Measurements from ENCODE around the gene DCAF7.
A peak's percentile ranks its signal among the peaks of the same experiment; 100 is the strongest.

DCAF7 gene

DNA sequence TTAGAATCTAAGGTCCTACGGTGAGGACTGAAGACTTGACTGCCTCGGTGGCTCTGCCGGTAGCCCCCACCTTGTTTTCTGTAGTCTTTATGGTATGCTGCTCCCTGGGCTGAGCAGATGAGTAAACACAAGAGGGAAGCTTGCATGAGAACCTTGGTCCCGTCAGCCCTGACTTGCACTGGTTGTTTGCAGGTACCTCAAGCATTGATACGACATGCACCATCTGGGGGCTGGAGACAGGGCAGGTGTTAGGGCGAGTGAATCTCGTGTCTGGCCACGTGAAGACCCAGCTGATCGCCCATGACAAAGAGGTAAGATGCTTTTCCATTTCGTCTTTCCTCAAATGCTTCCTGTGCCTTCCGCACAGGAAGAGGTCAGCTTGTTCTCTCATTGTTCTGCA is 29.4 kb downstream of the DCAF7 start:
- no peak overlapping the region for H3K4me3 Mint-ChIP-seq

DNA sequence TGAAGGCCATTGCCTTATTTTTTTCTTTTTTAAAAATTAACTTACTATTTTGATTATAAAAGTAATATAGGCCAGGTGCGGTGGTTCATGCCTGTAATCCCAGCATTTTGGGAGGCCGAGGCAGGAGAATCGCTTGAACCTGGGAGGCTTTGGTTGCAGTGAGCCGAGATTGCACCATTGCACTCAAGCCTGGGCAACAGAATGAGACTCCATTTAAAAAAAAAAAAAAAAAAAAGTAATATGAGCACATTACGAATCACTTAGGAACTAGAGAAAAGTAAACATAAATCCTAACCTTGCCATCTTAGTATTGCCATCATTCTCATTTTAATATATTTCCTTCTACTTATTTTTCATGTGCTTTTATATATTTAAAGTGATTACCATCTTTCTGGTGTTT is 37.5 kb downstream of the DCAF7 start:
- DNase-seq = no peak
- TF ChIP-seq, protein P1, sequence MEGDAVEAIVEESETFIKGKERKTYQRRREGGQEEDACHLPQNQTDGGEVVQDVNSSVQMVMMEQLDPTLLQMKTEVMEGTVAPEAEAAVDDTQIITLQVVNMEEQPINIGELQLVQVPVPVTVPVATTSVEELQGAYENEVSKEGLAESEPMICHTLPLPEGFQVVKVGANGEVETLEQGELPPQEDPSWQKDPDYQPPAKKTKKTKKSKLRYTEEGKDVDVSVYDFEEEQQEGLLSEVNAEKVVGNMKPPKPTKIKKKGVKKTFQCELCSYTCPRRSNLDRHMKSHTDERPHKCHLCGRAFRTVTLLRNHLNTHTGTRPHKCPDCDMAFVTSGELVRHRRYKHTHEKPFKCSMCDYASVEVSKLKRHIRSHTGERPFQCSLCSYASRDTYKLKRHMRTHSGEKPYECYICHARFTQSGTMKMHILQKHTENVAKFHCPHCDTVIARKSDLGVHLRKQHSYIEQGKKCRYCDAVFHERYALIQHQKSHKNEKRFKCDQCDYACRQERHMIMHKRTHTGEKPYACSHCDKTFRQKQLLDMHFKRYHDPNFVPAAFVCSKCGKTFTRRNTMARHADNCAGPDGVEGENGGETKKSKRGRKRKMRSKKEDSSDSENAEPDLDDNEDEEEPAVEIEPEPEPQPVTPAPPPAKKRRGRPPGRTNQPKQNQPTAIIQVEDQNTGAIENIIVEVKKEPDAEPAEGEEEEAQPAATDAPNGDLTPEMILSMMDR (IDR thresholded peaks at IDR 0.05) = no peak
- H3K4me3 Mint-ChIP-seq = no peak overlapping the region
- peaks cover 70% of the 10 kb centered on the region for H3K36me3 Mint-ChIP-seq (ENCODE audit: low read depth)
- no peak overlapping the region for H3K27ac Mint-ChIP-seq
- H3K4me1 Mint-ChIP-seq = peaks cover 5% of the 10 kb centered on the region
- H3K9me3 Mint-ChIP-seq = no peaks in the 10 kb centered on the region
- no peaks in the 10 kb centered on the region for H3K27me3 Mint-ChIP-seq (ENCODE audit: low read depth, poor library complexity)

More for the DNA sequence above, 29.4 kb downstream of the DCAF7 start:
- H3K9me3 Mint-ChIP-seq = no peaks in the 10 kb centered on the region
- H3K27ac Mint-ChIP-seq = no peak overlapping the region
- no peak for DNase-seq
- no peaks in the 10 kb centered on the region for H3K27me3 Mint-ChIP-seq (ENCODE audit: low read depth, poor library complexity)
- peaks cover 9% of the 10 kb centered on the region for H3K4me1 Mint-ChIP-seq
- TF ChIP-seq, protein P1 (IDR thresholded peaks at IDR 0.05) = no peak
- peaks cover 44% of the 10 kb centered on the region for H3K36me3 Mint-ChIP-seq (ENCODE audit: low read depth)

DNA sequence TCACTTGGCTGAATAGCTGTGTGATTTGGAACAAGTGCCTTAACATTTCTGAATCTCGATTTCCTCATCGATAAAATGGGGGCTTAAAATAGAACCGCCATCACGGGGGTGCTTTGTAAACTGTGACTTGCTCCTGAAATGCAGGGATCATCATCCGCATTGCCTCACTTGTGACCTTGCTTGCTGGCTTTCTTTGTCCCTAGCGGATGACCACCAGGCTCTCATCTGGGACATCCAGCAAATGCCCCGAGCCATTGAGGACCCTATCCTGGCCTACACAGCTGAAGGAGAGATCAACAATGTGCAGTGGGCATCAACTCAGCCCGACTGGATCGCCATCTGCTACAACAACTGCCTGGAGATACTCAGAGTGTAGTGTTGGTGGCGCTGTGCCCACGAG is 38.5 kb downstream of the DCAF7 start:
- no peaks in the 10 kb centered on the region for H3K27me3 Mint-ChIP-seq (ENCODE audit: low read depth, poor library complexity)
- TF ChIP-seq, protein P1 (IDR thresholded peaks at IDR 0.05) = no peak
- H3K9me3 Mint-ChIP-seq = no peaks in the 10 kb centered on the region
- DNase-seq = no peak
- no peak overlapping the region for H3K27ac Mint-ChIP-seq
- no peak overlapping the region for H3K4me3 Mint-ChIP-seq
- H3K4me1 Mint-ChIP-seq = no peaks in the 10 kb centered on the region
- peaks cover 60% of the 10 kb centered on the region for H3K36me3 Mint-ChIP-seq (ENCODE audit: low read depth)

DNA sequence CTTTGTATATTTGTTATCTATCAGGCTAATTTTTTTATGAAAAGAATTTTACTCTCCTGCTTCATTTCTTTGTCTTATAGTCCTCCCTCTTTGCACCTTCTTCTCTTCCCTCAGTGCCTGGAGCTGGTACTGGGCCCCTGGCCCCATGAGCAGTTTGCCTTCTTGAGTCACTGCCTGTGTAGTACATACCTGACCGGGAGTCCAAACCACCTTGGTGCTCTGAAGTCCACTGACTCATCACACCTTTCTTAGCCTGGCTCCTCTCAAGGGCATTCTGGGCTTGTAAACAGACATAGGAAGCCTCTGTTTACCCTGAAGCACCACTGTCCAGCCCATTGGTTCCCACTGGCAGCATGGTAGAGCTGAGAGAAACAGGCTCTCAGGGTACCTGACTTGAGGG is 39.4 kb downstream of the DCAF7 start:
- DNase-seq = no peak
- peaks cover 57% of the 10 kb centered on the region for H3K36me3 Mint-ChIP-seq (ENCODE audit: low read depth)
- no peak overlapping the region for H3K4me3 Mint-ChIP-seq
- H3K9me3 Mint-ChIP-seq = no peaks in the 10 kb centered on the region
- H3K27me3 Mint-ChIP-seq (ENCODE audit: low read depth, poor library complexity) = no peaks in the 10 kb centered on the region
- H3K4me1 Mint-ChIP-seq = no peaks in the 10 kb centered on the region
- H3K27ac Mint-ChIP-seq = no peak overlapping the region
- TF ChIP-seq, protein P1 (IDR thresholded peaks at IDR 0.05) = no peak

DNA sequence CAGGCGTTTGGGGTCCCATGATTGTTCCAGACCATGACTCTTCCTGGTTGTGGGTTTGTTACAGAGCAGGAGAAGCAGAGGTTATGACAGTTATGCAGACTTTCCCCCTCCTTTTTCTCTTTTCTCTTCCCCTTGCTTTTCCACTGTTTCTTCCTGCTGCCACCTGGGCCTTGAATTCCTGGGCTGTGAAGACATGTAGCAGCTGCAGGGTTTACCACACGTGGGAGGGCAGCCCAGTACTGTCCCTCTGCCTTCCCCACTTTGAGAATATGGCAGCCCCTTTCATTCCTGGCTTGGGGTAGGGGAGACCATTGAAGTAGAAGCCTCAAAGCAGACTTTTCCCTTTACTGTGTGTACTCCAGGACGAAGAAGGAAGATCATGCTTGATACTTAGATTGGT is 42.5 kb downstream of the DCAF7 start:
- H3K4me3 Mint-ChIP-seq = no peak overlapping the region
- TF ChIP-seq, protein P1 (IDR thresholded peaks at IDR 0.05) = no peak
- no peak for DNase-seq
- peak overlapping the region; percentile 14 for H3K27ac Mint-ChIP-seq
- H3K9me3 Mint-ChIP-seq = no peaks in the 10 kb centered on the region
- H3K4me1 Mint-ChIP-seq = no peaks in the 10 kb centered on the region
- peaks cover 38% of the 10 kb centered on the region for H3K36me3 Mint-ChIP-seq (ENCODE audit: low read depth)
- no peaks in the 10 kb centered on the region for H3K27me3 Mint-ChIP-seq (ENCODE audit: low read depth, poor library complexity)

DNA sequence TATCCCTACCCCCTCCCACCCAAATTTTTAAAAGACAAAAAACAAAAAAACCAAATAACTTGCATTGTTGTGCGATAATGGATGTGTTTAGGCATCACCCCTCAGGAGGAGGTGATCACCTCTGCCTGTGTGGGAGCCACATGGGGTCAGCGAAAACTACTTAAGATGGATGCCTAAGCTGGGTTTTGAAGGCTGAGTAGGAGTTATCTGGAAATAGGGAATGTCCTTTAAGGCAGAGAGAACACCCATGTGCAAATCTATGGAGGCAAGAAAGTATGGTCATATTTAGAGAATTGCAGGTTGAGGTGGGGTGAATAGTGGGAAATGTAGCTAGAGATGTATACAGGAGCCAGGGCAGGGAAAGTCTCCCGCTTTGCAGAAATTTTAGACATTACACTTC is 44.9 kb downstream of the DCAF7 start:
- H3K36me3 Mint-ChIP-seq (ENCODE audit: low read depth) = peaks cover 17% of the 10 kb centered on the region
- TF ChIP-seq, protein P1 (IDR thresholded peaks at IDR 0.05) = no peak
- DNase-seq = no peak
- H3K9me3 Mint-ChIP-seq = no peaks in the 10 kb centered on the region
- peaks cover 2% of the 10 kb centered on the region for H3K4me1 Mint-ChIP-seq
- H3K27me3 Mint-ChIP-seq (ENCODE audit: low read depth, poor library complexity) = no peaks in the 10 kb centered on the region
- no peak overlapping the region for H3K27ac Mint-ChIP-seq
- H3K4me3 Mint-ChIP-seq = no peak overlapping the region

All from nephron progenitor cell (in vitro differentiated cells).